ENCODE results near the gene APOL1. TPM values are rescaled to one million over a fixed set of nuclear protein-coding genes. Genes with fewer than 3 reads are reported as not detected.

The APOL1 gene
- total RNA-seq, 4 donors from 2014 or later: 19.0 to 48.8 (median 28.0) TPM

GRCh38 chr22:36279219-36279666 lies 26.3 kb downstream of the APOL1 start:
- H3K36me3 ChIP-seq: peaks cover 30 to 52% (median 39%) of the 10 kb centered on the region in 4 donors
- H3K27ac ChIP-seq (replicated peaks in 1 of 4): peak overlapping the region; percentile 47 to 70 (median 59)
- H3K4me3 ChIP-seq: no peak overlapping the region
- intact Hi-C loops (cut with DNase I): loop anchor here (5.0 kb wide), 2 partner anchors 37 to 87 kb away; no protein-coding TSS in a partner anchor
- TF ChIP-seq POLR2A (IDR thresholded peaks at IDR 0.05; ENCODE audit: low read depth) (no peak), EP300 (IDR thresholded peaks at IDR 0.05) (no peak), POLR2AphosphoS5 (IDR thresholded peaks at IDR 0.05) (peak in 1 of 2 donors; percentile 53)
- TF ChIP-seq, protein P1, sequence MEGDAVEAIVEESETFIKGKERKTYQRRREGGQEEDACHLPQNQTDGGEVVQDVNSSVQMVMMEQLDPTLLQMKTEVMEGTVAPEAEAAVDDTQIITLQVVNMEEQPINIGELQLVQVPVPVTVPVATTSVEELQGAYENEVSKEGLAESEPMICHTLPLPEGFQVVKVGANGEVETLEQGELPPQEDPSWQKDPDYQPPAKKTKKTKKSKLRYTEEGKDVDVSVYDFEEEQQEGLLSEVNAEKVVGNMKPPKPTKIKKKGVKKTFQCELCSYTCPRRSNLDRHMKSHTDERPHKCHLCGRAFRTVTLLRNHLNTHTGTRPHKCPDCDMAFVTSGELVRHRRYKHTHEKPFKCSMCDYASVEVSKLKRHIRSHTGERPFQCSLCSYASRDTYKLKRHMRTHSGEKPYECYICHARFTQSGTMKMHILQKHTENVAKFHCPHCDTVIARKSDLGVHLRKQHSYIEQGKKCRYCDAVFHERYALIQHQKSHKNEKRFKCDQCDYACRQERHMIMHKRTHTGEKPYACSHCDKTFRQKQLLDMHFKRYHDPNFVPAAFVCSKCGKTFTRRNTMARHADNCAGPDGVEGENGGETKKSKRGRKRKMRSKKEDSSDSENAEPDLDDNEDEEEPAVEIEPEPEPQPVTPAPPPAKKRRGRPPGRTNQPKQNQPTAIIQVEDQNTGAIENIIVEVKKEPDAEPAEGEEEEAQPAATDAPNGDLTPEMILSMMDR (IDR thresholded peaks at IDR 0.05): no peak
- no peaks in the 10 kb centered on the region for H3K9me3 ChIP-seq
- H3K27me3 ChIP-seq: no peaks in the 10 kb centered on the region
- 67% methylated on average over 8 of the region's 8 CpGs for WGBS
- DNase-seq (ENCODE audit: extremely low spot score): no peak
- H3K4me1 ChIP-seq: peaks cover 11 to 42% (median 28%) of the 10 kb centered on the region in 4 donors

GRCh38 chr22:36280379-36280778 lies 27.4 kb downstream of the APOL1 start:
- DNase-seq (ENCODE audit: extremely low spot score): no peak
- peak overlapping the region; percentile 26 to 70 (median 55) for H3K27ac ChIP-seq (replicated peaks in 1 of 4)
- H3K27me3 ChIP-seq: no peaks in the 10 kb centered on the region
- intact Hi-C loops (cut with DNase I): no loop called here
- TF ChIP-seq EP300 (IDR thresholded peaks at IDR 0.05): no peak
- TF ChIP-seq POLR2AphosphoS5 (IDR thresholded peaks at IDR 0.05): peak in 1 of 2 donors; percentile 20
- H3K36me3 ChIP-seq: peaks cover 41 to 64% (median 50%) of the 10 kb centered on the region in 4 donors
- WGBS: 44% methylated on average over 8 of the region's 8 CpGs
- no peak overlapping the region for H3K4me3 ChIP-seq
- H3K4me1 ChIP-seq: peaks cover 13 to 48% (median 39%) of the 10 kb centered on the region in 4 donors
- H3K9me3 ChIP-seq: no peaks in the 10 kb centered on the region

GRCh38 chr22:36281781-36282327 lies 28.9 kb downstream of the APOL1 start:
- Histone ChIP-seq H3K4me1 (peaks cover 22 to 63% (median 54%) of the 10 kb centered on the region in 4 donors), H3K27me3 (no peaks in the 10 kb centered on the region), H3K36me3 (peaks cover 56 to 78% (median 65%) of the 10 kb centered on the region in 4 donors), H3K27ac (replicated peaks in 1 of 4) (peak overlapping the region; percentile 5 to 33 (median 24)), H3K9me3 (no peaks in the 10 kb centered on the region), H3K4me3 (no peak overlapping the region)
- TF ChIP-seq EP300 (IDR thresholded peaks at IDR 0.05): no peak
- no peak for TF ChIP-seq POLR2A (IDR thresholded peaks at IDR 0.05; ENCODE audit: low read depth)
- peak in 1 of 2 donors; percentile 49 for TF ChIP-seq POLR2AphosphoS5 (IDR thresholded peaks at IDR 0.05)
- TF ChIP-seq, protein P1 (IDR thresholded peaks at IDR 0.05): no peak
- DNase-seq (ENCODE audit: extremely low spot score): no peak
- WGBS: 77% methylated on average over 13 of the region's 14 CpGs
- intact Hi-C loops (cut with DNase I): no loop called here

GRCh38 chr22:36282328-36282831 lies 29.4 kb downstream of the APOL1 start:
- H3K36me3 ChIP-seq: peaks cover 61 to 84% (median 70%) of the 10 kb centered on the region in 4 donors
- H3K4me3 ChIP-seq: no peak overlapping the region
- H3K27ac ChIP-seq (replicated peaks in 1 of 4): peak overlapping the region; percentile 20 to 38 (median 30)
- 68% methylated on average over 7 of the region's 24 CpGs for WGBS
- DNase-seq (ENCODE audit: extremely low spot score): no peak
- H3K9me3 ChIP-seq: no peaks in the 10 kb centered on the region
- H3K27me3 ChIP-seq: no peaks in the 10 kb centered on the region
- peaks cover 18 to 66% (median 57%) of the 10 kb centered on the region in 4 donors for H3K4me1 ChIP-seq
- intact Hi-C loops (cut with DNase I): no loop called here
- TF ChIP-seq POLR2A (IDR thresholded peaks at IDR 0.05; ENCODE audit: low read depth) (no peak), POLR2AphosphoS5 (IDR thresholded peaks at IDR 0.05) (no peak), EP300 (IDR thresholded peaks at IDR 0.05) (no peak)
- TF ChIP-seq, protein P1 (IDR thresholded peaks at IDR 0.05): no peak

DNA sequence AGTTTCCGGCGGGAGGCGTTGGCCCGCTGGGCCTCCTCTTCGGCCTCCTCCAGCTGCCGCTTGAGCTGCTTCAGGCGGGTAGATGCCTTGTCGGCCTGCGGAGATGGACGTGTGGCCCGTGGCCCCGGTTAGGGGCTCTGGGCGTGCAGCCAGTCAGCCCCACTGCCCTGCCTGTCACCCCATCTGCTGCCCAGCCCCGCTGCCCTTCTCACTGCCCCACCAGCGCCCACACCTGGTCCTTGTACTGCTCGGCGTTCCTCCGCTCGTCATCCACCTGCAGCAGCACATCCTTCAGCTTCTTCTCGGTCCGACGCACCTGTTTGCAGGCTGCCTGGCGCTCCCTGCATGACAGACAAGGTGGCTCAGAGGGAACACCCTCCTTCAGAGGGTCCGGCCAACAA lies 31.2 kb downstream of the APOL1 start:
- H3K4me1 ChIP-seq: peaks cover 11 to 60% (median 57%) of the 10 kb centered on the region in 4 donors
- peak overlapping the region in 3 of 4 donors; percentile 80 to 82 (median 82) for H3K27ac ChIP-seq (replicated peaks in 1 of 4)
- TF ChIP-seq EP300 (IDR thresholded peaks at IDR 0.05) (no peak), POLR2AphosphoS5 (IDR thresholded peaks at IDR 0.05) (peak in 1 of 2 donors; percentile 31)
- TF ChIP-seq, protein P1 (IDR thresholded peaks at IDR 0.05): no peak
- H3K36me3 ChIP-seq: peaks cover 79 to 100% (median 88%) of the 10 kb centered on the region in 4 donors
- H3K27me3 ChIP-seq: no peaks in the 10 kb centered on the region
- no peak overlapping the region for H3K4me3 ChIP-seq
- intact Hi-C loops (cut with DNase I): no loop called here
- DNase-seq (ENCODE audit: extremely low spot score): no peak
- WGBS: 90% methylated on average over 16 of the region's 24 CpGs
- H3K9me3 ChIP-seq: no peaks in the 10 kb centered on the region
